Stromal cell of bone marrow (primary cell): Measurements from ENCODE around the gene PHB1.
"Not testable (repeated sequence)": the region's sequence is repeated elsewhere in the genome, so short reads cannot be mapped to it uniquely, and the experiment has no call there.

Experiments
- DNase-seq: peaks from one replicate; pipeline ENCODE4 v3.0.0-alpha.2; 2012; ENCODE audit warnings: low read depth

PHB1 gene

GRCh38 chr17:49378311-49378710, 36.4 kb downstream of the PHB1 start:
- no peak for DNase-seq

GRCh38 chr17:49375544-49375943, 39.1 kb downstream of the PHB1 start:
- no peak for DNase-seq

GRCh38 chr17:49373115-49373514, 41.6 kb downstream of the PHB1 start:
- DNase-seq, result no peak

- no peak for DNase-seq
Observed at GRCh38 chr17:49372425-49372824, 42.3 kb downstream of the PHB1 start.

- DNase-seq, result no peak
Observed at GRCh38 chr17:49370971-49371834, 43.5 kb downstream of the PHB1 start.

- no peak for DNase-seq
Observed at GRCh38 chr17:49369760-49370159, 44.9 kb downstream of the PHB1 start.

- DNase-seq, result no peak
Observed at GRCh38 chr17:49369089-49369488, 45.6 kb downstream of the PHB1 start.

- DNase-seq, result no peak
Observed at GRCh38 chr17:49365667-49366066, 49.0 kb downstream of the PHB1 start.

GRCh38 chr17:49365126-49365525, 49.6 kb downstream of the PHB1 start:
- DNase-seq, result not testable (repeated sequence)

GRCh38 chr17:49364119-49364518, 50.6 kb downstream of the PHB1 start:
- no peak for DNase-seq

- DNase-seq, result no peak
Observed at GRCh38 chr17:49363251-49363650, 51.4 kb downstream of the PHB1 start.

GRCh38 chr17:49362723-49363117, 52.0 kb downstream of the PHB1 start:
- DNase-seq, result no peak

- DNase-seq, result peak; percentile 76
Observed at GRCh38 chr17:49361902-49362722, 52.6 kb downstream of the PHB1 start, which contains the start of gene ZNF652. Gene ZNF652 (minus strand): TSS chr17:49362250. CDS start chr17:49317725, 44,525 bp downstream.

GRCh38 chr17:49361129-49361901, 53.4 kb downstream of the PHB1 start:
- DNase-seq, result no peak

- no peak for DNase-seq
Observed at GRCh38 chr17:49360796-49361128, 53.9 kb downstream of the PHB1 start.

- no peak for DNase-seq
Observed at GRCh38 chr17:49359990-49360795, 54.5 kb downstream of the PHB1 start.

GRCh38 chr17:49358641-49359247, 55.9 kb downstream of the PHB1 start:
- DNase-seq, result no peak

GRCh38 chr17:49357516-49357915, 57.2 kb downstream of the PHB1 start:
- no peak for DNase-seq

GRCh38 chr17:49356320-49356719, 58.4 kb downstream of the PHB1 start:
- no peak for DNase-seq
